Putamen (tissue), 1 donor: Measurements from ENCODE around the gene GSN.

Experiments
- DNase-seq: peaks from one replicate; pipeline ENCODE4 v3.0.0-alpha.2; 2016; ENCODE audit warnings: low spot score

The GSN gene

DNA sequence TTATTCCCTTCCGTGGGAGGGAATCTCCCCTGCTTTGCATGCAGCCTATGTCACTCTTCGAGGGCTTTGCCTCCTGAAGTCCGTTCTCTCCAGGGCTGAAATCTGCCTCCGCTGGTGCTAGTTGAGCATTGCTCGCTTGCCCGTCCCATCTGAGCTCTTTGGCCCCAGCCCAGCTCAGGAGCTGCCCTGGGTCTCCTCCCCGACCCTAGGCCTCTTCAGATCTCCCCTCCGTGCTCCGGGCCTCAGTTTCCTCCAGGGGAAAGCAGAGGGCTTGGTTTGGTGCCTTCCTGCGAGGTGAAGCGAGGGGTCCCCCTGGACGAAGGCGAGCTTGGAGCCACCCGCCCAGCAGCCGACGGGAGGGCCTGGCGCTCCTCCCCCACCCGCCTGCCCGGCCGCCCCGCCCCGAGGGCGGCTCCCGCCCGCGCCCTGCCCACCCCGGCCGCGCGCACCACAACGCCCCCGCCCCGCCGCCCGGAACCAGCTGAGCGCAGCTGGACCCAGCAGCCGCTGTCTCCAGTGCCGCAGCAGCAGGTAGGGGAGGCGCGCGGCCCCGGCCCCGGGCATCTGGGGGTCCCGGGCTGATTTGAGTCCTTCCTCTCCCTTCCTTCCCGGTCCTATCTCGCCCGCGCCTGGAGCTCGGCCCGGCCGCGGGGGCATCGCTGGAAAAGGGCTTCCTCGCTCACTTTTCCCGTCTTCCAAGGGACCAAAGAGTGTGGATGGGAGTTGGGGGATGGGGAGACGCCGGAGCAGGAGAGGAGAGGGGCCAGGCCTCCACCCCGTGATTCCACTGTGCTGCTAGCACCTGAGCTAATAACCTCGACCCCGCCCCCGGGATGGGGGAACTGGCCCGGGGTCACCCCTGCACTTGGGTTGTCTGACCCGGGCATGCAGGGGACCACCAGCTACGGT, at the start of gene GSN:
Gene GSN, plus strand, starts transcription at position 474 of the 909 bp plus-strand sequence. CDS start 33,810 bp downstream, outside the sequence.
- peak; percentile 87 for DNase-seq

DNA sequence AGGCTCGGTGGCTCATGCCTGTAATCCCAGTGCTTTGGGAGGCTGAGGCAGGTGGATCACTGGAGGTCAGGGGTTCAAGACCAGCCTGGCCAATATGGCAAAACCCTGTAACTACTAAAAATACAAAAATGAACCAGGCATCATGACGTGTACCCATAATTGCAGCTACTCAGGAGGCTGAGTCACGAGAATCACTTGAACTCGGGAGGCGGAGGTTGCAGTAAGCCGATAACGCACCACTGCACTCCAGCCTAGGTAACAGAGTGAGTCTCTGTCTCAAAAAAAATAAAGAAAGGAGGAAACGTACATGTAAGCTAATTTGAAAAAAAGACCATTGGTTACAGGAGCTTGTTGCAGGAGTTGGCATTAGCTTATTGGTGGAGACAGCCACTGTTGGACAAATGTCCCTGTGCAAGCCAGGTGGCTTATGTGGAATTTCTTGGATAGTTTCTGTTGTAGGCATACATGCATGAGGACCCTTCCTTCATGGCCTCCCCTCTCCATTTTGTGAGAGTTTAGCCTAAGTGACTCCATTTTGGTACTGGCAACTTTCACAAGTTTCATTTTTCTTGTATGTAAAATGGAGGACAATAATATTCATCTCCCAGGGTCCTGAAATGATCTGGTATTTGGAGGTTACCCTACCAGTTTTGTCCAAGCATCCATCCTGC, 49.5 kb upstream of the GSN start:
- DNase-seq, result no peak

DNA sequence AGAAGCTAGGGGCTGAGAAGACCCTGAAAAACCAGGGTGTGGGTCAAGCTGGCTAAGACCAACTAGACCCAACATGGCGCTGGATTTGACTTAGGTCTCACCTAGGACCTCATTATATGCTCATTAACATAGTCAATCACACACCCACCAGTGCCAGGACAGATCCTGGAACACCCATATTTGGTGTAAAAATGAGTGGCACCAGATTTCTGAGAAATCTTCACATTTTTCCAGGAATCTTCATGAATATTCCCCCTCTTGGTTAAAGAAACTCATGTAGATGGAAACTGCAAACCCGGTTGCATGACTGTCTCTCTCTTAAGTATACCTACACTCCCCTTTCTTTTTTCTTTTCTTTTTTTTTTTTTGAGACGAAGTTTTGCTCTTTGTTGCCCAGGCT, 48.4 kb upstream of the GSN start:
- no peak for DNase-seq

DNA sequence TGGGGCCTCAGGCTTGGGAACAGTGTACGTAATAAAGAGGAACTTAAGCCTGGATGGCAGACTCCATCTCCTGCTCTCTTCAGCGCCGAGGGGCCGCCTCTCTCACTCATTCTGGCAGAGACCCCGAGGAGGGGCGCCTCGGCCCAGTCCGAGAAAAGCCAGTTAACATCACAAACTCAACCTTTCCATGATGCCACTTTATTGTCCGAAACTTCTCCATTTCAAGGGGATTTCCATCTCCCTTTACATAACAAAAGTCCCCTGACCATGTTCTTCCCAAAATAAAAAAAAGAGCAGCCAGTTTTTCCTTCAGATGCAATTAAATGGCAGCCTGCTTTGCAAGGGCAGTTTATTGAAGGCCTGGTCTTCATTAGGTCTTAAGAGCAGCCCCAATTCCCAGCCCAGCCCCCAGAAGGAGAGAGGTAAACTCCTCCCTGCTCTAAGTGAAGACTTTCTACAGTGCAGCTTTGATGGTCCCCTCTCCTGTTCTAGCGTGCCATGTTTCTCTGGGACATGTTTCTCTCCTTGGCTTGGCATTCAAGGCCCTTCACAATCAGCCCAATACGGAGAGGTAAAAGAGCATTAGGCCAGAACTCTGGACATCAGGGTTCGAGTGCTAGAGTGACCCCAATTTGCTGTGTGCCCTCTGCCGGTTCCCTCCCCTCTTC, 46.8 kb upstream of the GSN start:
- no peak for DNase-seq

DNA sequence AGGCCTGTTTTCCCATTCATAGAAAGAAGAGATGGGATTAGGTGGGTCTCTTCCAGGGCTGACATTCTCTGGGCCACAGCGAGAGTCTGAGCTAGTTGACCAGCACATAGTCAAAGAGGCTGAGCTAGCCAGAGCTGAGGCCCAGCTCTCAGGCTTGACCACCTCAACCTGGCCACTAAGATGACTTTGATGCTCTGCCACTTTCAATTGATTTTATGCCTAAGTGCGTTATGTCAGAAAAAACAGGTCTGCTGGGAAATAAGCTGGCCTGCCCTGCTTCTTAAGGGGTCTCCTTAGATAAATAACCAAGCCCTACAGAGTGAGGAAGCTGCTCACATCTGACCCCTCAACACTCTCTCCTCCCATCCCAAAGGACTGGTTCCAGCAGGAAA, 46.3 kb upstream of the GSN start:
- DNase-seq, result no peak

DNA sequence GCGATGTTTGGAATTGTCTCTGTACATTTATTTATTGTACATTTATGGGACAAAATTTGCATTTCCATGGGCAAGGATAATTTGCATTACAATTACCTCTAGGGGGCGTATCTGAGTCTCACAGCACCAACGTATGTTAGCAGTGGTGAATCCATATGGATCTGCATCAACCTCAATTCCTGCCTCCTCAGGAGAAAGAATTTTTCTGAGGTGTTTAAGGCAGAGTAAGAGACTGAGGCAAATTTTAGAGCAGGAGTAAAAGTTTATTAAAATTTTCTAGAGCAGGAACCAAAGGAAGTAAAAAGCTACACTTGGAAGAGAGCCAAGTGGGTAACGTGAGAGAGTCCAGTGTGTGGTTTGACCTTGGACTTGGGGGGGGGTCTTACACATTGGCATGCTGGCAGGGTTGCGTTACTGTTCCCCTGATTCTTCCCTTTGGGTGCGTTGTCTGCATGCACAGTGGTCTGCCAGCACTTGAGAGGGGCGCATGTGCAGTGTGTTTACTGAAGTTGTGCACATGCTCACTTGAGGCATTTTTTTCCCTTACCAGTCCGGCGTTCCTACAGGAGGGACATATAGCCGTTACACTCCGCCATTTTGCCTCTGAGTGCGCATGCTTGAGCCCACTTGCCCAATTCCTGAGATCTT, 45.3 kb upstream of the GSN start:
- DNase-seq, result peak; percentile 60

DNA sequence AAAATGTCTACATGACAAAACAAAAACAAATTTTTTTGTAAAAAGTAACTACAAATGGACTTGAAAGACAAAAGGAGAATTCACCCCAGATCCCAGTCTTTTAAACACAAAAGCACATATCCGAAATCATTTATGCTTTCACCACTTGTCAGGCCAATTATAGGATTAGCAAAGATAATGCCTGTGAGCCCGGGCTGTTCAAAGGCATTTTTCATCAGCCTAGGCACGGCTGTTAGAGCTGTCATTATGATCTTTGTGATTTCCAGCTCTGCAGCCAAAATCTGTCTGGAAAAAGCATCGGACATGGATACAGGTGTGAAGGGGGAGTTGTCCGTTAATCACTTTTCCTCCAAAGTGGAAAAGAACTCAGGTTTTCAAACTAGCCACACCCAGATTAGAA, 42.7 kb upstream of the GSN start:
- DNase-seq, result no peak

DNA sequence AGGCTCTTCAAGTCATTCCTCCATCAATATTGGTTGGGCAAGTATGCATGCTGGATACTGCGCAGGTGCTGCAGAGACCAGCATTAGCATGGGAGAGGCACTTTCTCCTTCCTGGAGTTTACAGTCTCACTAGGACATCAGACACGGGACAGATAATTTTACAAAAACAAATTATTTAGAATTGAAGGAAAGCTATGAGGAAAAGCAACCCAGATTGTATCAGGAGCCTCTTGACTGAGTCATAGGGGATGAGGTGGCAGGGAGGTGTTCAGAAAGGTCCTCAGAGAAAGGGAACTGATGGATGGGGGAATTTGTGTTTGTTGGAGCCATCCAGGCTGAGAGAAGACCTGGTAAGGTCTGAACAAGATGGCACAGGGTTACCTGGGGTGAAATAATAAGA, 41.8 kb upstream of the GSN start:
- no peak for DNase-seq

DNA sequence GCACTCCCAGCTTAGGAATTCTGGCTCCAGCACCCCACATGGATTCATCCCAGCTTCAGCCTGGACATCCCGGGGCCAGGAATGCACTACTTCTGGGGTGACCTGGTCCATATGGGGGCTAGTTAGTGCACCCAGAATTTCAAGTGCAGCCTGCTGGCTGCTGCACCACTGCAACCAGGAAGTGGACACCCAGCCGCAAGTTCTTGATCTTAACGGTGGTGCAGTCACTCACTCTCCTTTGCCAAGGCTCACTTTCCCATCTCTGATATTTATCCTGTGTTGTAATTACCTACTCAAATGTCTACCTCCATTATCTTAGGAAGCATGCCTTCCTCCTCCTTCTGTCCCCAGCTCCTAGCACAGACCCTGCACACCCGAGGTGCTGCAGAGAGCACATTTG, 40.1 kb upstream of the GSN start:
- no peak for DNase-seq

DNA sequence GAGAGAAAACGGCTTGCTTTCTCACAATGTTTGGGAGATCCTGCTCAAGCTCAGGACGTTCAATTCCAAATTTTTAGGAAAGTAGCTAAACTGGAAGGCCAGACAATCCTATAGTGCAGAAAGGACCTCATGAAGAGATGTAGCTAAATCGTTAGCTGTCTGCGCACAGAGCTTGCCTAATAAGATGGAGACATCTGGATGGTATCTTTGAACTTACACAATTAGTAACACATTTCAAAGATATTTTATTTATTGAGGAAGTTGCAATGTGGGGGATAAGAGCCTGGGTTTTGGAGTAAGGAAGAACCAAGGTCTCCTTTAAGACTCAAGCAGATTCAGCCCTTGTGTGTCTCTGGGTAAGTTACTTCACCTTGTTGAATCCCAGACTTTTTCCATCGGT, 37.7 kb upstream of the GSN start:
- no peak for DNase-seq

DNA sequence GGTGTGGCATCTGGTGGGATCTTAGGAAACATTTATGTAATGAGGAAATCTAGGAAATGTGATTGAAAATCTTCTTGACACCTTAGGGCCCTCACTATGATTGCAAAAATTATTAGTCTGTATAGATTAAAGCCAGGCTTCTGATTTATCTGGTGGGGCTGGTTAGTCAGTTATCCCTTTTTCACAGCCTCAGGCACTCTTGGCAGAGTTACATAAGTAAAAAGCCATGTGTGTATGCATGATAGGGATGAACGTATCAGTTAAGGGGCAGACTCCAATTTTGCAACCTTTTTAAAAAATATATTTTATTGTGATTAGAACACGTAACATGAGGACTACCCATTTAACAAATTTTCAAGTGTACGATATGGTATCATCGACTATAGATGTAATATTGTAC, 35.7 kb upstream of the GSN start:
- no peak for DNase-seq

DNA sequence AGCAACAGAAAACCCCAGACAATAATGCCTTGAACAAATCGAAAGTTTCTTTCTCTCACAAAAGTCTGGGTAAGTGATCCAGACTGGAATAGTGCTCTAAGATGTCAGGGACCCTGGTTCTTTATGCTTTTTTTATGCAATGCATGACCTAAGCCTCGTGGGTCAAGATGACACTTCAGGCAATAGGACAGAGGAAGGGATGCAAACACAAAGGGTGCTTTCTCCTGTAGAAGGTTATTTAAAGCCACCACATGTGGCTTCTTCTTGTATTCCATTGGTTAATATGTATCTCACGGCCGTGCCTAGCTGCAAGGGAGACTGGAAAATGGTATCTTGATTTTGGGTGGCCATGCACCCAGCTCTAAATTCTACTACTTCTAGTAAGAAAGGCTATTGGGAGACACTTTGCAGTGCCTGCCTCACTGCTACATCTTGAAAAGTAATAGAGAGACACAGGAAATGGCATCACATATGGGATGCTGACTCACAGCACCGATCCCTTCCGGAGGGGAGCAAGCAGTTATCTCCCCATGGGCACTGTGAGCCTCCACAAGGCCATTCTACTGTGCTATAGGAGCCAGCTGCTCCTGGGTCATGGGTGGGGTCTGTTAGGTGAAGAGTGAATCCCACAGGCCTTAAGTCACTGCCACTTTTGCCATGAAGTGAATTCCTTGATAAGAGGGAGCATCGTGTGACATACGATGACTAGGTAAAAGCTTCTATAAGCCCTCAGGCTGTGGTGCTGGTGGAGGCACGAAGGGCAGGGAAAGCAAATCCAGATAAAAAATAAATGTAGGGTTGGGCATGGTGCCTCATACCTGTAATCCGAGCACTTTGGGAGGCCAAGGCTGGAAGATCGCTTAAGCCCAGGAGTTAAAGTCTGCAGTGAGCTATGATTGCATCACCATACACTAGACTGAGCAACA, 33.8 kb upstream of the GSN start:
- no peak for DNase-seq

DNA sequence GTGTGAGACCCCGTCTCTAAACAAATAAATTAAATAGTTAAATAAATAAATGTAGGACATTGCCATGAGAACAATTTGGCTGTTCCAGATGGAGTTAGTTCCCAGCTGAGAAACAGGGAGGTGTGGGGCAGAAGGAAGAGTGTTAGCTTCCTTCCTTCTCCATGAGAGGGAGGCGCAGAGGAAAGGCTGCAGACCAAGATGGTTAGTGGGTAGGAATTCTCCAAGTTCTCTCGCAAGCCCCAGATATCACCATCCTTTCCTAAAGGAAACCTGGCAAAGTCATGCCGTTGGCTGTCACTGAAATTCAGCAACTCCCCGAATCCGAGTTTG, 33.2 kb upstream of the GSN start:
- no peak for DNase-seq

DNA sequence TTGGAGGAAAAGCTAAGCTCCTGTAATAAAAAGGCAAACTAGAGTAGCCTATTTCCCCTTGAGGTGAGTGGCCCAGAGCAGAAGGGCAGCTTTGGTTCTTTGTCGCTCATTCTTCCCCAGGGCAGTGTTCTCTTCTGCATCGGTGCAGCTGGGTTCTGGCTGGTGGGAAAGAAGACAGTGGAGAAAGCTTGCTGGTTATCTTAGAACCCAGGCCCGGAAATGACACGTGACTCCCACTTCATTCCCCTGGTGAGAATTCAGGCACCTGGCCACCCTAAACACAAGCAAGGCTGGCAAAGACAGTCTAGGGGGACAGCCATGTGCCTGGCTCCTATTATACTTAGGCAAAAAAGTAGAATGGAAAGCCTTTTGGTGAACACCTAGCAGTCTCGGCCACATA, 32.5 kb upstream of the GSN start:
- no peak for DNase-seq

DNA sequence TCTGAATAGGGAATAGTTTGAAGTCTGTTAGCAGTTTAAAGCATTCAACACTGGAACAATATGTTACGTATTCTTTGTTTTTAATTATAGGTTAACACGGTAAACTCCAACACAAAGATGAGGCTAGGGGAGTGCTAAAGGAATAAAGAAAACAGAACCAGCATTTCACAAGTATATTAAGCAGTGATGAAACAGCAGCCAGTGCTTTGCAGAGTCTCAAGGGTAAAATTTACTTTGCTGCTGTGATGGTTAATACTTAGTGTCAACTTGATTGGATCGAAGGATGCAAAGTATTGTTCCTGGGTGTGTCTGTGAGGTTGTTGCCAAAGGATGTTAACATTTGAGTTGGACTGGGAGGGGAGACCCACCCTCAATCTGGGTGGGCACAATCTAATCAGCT, 30.0 kb upstream of the GSN start:
- no peak for DNase-seq

DNA sequence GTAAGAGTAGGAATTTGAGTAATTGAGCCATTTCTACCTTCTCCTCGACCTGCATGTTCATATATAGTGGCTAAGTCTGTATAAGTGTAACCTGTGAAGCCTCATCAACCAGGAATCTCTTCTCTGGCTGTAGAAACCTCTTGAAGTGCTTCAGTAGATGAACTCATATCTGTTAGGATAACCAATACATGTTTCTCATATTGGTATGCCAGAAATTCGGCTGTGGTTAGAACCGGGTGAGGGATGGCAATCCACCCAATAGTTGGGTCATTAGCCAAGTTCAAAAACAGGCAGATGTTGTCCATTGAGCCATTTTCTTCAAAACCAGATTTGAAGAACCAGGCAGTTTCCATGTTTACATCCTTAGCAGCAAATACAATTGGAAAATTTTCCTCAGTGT, 28.9 kb upstream of the GSN start:
- DNase-seq, result no peak

DNA sequence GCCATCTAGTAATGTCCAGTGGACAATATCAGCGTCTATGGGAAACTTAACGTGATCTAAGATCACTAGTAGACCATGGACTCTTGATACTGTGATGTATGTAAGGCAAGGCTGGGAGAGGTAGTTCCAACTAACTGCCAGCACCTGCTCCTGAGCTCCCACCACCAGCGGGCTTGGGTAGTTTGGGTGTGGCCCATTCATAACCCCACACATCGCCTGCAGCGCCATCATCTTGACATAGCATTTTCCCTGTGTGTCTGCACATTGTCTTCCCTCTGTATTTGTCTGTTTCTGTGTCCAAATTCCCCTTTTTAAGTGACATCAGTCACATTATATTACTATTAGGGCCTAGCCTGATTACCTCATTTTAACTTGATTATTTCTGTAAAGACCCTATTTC, 28.1 kb upstream of the GSN start:
- DNase-seq, result no peak

DNA sequence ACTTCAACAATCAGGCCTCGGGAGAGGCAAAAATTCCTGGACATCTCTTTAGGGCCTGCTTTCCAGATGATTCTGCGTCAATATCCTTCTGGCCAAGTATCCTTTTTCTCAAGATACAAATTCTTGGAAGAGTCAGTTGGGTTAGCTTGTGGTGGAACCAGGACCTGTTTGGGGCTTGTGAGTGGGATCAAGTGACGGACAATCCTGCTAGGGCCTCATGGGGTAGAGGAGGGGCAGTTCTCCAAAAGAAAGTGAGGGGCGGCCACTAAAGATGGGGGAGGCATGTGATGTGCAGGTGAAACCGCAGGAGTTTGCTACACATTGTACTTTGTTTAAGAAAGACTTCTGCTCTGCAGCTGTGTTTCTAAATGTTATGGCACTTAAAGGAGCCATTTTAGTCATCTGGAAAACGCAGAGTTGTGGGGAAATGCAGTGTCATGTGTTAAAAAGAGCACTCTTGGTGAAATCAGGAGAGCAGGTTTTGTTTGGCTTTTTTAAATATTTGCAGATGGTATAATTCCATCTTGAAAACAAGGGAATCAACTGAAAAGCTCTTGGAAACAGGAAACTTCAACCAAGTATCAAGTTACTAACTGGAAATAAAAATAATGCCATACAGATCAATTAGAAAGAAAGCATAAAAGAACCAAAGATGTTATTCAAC, 27.4 kb upstream of the GSN start:
- DNase-seq, result no peak

DNA sequence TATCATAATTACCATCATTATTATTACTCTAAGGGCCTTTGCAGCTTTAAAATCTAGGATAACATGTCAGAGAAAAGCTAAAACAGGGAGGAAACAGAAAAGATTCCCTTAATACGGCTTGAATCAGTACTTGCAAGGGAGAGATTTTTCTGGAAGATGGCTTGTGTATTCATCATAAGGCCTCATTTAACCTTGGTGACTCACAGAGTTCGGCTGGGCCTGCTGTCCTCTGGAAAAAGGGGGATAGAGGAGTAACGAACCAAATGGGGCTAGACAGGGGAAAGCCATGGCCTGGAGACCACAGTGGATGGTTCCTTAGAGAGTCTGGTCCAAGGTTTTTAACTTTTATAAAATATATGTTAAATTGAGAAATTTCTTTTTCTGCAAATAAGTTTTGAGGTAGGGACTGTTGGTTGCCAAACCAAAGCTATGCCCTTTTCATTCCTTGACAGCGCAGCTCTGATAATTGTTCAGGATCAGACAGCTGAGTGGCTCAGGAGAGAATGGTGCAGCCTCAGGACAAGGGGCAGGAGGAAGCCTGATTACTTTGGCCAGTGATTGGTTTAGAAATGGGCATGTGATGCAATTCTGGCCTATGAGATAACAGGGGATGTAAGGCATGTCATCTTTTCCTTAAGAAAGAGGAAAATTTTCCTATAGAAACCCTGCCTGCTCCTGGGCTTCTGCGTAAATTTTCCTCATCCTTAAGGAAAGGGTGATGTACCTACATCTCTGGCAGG, 25.6 kb upstream of the GSN start:
- DNase-seq, result no peak

DNA sequence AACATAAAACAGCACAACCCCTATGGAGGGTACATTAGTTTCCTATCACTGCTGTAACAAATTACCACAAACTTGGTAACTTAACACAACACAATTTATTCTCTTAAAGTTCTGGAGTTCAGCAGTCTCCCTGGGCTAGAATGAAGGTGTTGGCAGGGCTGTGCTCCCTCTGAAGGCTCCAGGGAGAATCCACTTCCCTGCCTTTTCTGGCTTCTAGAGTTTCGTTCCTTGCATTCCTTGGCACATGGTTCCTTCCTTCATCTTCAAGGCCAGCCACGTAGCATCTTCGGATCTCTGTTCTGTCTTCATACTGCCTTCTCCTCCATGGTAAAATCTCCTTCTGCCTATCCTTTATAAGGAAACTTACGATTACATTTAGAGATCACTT, 25.0 kb upstream of the GSN start:
- no peak for DNase-seq
